Subcutaneous adipose tissue (tissue), 4 donors: ENCODE measurements around the gene AP1M2. TPM values are rescaled to one million over a fixed set of nuclear protein-coding genes. Genes with fewer than 3 reads are reported as not detected.

ENCODE experiments used
- total RNA-seq, 4 donors: library from RNA; depleted of rRNA; stranded (reverse); fragments of >200 nt; gene quantifications; one replicate each; pipeline ENCODE4 v1.1.0, GENCODE V29; 2016
- TF ChIP-seq, protein P1 (sequence below): fragments of 450-650 bp; IDR thresholded peaks from one replicate; pipeline ENCODE4 v1.5.1; 2016; ENCODE audit warnings: low read depth, mild to moderate bottlenecking, control low read depth, antibody characterized with exemption, moderate library complexity

AP1M2 gene
- total RNA-seq, 4 donors from 2014 or later: 0.51 TPM; not detected in 3

DNA sequence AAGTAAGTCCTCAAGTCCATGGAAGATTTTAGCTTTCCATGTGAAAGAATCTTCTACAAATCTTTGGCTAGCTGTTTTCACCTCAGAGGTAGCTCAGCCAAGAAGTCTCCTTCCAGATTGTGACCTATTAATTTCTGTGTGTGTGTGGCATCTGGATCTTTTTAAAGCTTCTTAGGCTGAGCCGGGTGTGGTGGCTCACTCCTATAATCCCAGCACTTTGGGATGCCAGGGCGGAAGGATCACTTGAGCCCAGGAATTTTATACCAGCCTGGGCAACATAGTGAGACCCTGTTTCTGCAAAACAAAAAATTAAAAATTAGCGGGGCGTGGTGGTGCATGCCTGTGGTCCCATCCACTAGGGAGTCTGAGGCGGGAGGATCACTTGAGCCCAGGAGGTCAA, 24.8 kb upstream of the AP1M2 start:
- TF ChIP-seq, protein P1, sequence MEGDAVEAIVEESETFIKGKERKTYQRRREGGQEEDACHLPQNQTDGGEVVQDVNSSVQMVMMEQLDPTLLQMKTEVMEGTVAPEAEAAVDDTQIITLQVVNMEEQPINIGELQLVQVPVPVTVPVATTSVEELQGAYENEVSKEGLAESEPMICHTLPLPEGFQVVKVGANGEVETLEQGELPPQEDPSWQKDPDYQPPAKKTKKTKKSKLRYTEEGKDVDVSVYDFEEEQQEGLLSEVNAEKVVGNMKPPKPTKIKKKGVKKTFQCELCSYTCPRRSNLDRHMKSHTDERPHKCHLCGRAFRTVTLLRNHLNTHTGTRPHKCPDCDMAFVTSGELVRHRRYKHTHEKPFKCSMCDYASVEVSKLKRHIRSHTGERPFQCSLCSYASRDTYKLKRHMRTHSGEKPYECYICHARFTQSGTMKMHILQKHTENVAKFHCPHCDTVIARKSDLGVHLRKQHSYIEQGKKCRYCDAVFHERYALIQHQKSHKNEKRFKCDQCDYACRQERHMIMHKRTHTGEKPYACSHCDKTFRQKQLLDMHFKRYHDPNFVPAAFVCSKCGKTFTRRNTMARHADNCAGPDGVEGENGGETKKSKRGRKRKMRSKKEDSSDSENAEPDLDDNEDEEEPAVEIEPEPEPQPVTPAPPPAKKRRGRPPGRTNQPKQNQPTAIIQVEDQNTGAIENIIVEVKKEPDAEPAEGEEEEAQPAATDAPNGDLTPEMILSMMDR: no peak

DNA sequence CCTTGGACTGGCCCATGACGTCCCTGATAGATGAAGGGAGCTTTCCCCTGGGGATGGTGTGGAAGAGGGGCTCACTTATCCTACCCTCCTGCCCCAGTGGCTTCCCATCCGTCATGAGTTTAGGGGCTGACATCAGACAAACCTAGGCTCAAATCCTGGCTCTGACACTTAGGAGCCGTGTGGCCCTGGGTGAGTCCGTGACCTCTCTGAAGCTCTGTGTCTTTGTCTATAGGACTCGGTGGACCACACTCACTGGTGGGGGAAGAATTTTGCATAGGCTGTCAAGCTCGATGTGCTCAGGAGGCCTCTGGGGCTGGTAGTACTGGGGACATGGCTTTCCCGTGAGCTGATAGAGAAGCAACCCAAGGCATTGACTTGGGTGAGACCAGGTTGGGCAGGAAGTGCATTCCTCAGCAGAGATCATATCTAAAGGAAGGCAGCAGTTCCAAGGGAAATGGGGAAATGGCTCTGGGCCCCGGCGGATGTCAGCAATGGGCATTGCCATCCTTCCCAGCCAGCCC, 17.4 kb upstream of the AP1M2 start:
- TF ChIP-seq, protein P1: no peak

DNA sequence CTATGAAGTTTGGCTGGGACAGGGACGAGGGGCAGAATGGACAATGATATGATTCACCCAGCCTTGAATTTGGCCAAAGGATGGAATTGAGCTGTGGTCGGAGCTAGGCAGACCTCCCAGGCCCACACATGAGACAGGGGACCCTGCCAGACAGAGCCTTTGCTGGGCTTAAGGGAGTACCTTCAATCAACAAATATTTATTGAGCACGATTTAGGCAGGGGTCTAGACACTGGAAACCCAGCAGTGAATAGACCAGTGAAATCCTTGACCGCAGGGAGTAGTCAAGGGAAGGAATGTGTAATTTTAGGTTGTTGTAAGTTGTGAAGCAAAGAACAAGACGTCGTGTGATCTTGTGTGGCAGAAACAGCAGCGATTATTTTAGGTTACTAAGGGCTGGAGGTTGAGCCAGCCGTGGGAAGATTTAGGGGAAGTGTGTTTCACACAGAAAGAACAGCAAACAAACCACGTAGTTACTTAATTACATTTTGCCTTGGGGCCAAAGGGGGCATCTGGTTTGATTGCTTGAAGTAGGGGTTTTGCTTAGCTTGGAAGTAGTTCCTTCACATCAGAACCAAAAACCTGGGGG, 16.9 kb upstream of the AP1M2 start:
- TF ChIP-seq, protein P1: no peak

DNA sequence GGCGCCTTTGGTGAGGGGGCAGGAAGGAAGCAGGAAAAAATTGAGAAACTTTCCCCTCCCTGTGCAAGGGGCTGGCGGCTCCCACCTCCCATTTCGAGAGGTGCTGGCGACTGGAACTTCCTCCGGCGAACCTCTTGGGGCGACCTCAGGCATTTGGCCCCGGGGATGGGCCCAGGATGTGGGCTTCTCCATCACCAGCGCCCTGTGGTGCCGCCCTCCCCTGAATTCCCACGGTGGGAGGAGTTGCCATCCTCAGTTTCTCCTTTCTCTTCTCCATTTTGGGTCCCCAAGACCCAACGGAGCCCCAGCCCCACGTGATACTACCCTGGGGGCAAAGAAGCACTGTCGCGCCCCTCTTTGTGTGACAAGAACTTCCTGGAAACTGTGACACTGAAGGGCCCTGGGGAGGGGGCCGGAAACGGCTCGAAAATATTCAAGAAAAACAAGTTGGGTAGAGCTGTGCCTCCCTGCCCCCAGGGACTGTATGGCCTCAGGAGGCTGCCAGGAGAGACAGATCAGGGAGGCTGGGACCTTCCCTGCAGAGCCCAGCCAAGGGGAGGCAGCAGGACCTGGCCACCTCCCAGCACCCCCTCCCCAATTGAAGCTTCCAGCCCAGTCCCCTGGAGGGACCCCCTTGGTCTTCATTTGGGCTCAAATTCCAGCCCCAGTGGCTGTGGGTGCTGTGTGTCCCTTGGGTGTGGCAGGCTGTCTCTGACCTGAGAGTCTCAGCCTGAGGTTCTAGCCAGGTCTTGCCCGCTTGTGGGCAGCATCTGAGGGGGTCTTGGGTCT, 16.2 kb upstream of the AP1M2 start:
- TF ChIP-seq, protein P1: no peak

DNA sequence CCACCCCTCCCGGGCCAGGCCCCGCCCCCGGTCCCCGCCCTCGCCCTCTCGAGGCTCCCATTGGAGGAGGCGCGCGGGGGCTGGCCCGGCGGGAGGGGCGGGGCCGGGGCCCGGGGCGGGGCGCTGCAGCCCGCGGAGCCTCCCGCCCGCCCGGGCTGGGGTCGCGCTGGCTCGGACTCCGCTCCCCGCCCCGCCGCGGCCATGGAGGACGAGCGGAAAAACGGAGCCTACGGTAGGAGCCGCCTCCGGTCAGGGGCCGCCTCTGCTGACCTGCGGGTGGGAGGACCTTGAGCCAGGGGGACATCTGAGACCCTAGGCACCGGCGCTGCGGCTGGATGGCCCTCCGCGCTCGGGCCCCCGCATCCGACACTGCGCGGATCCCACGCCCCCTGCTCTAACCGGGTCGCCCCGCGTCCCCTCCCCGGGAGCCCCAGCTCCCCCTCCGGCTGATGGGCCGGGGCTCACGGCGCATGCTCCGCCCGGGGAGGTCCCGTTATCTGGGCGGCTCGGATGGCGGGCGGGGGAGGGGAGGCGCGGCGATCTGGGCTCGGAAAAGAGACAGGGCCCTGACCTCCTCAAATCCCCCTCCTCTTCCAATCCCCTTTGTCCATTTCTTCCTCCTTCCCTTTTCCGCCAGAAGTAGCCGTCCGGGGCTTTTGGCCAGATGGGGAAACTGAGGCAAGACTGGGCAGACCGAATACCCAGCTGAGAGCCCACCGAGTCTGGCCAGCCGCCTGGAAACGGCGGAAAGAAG, 15.4 kb upstream of the AP1M2 start:
- TF ChIP-seq, protein P1: no peak

DNA sequence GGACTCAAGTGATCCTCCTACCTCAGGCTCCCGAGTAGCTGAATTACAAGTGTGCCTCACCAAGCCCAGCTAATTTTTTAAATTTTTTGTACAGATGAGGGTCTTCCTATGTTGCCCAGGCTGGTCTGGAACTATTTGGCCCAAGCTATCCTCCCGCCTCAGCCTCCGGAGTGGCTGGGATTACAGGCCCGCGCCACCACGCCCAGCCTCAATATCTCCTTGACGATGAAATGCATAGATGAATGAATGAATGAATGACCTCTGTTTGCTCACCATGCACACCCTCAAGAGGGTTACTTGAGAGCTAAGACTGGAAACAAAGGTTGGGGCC, 14.9 kb upstream of the AP1M2 start:
- TF ChIP-seq, protein P1: no peak

DNA sequence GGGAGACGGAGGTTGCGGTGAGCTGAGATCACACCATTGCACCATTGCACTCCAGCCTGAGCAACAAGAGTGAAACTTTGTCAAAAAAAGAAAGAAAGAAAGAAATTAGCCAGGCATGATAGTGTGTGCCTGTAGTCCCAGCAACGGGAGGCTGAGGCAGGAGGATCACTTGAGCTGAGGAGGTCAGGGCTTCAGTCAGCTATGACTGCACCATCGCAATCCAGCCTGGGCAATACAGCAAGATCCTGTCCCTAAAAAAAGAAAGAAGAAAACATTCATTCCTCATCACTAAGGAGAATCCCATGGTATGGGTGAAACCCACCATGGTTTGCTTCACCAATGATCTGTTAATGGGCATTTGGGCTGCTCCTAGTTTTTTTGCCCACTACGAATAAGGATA, 13.0 kb upstream of the AP1M2 start:
- TF ChIP-seq, protein P1: no peak
